Vagina (tissue), 2 donors: Measurements from ENCODE around the gene ZNF605. TPM values are rescaled to one million over a fixed set of nuclear protein-coding genes. Genes with fewer than 3 reads are reported as not detected.
A peak's percentile ranks its signal among the peaks of the same experiment; 100 is the strongest.
"Not testable (repeated sequence)": the region's sequence is repeated elsewhere in the genome, so short reads cannot be mapped to it uniquely, and the experiment has no call there.

ENCODE experiments used
- DNase-seq, 2 donors: peaks; one replicate each; pipeline ENCODE4 v3.0.0-alpha.2; 2017; ENCODE audit errors: extremely low spot score in 2 of 2
- H3K27ac ChIP-seq: fragments of 200-600 bp; sonication (generic); one replicate; pipeline ENCODE4 v1.5.1; 2019
- H3K27me3 ChIP-seq: fragments of 200-600 bp; sonication (generic); one replicate; pipeline ENCODE4 v1.5.1; 2019
- H3K36me3 ChIP-seq, 2 donors: fragments of 200-600 bp; sonication (generic); one replicate each; pipeline ENCODE4 v1.5.1; 2017 to 2019
- H3K4me1 ChIP-seq: fragments of 200-600 bp; sonication (generic); one replicate; pipeline ENCODE4 v1.5.1; 2019
- H3K4me3 ChIP-seq, 2 donors: fragments of 200-600 bp; sonication (generic); 1 replicate in 1 of 2; 2 replicates in 1 of 2; pipeline ENCODE4 v1.5.1; 2016 to 2019
- H3K9me3 ChIP-seq: fragments of 200-600 bp; sonication (generic); one replicate; pipeline ENCODE4 v1.5.1; 2019
- POLR2A ChIP-seq, 2 donors: fragments of 450-650 bp; IDR thresholded peaks; one replicate each; pipeline ENCODE4 v1.6.1; 2017; ENCODE audit warnings: antibody characterized with exemption in 2 of 2, mild to moderate bottlenecking in 2 of 2, moderate library complexity in 2 of 2
- POLR2AphosphoS5 ChIP-seq, 2 donors: sonication (generic); formaldehyde crosslinking; IDR thresholded peaks; one replicate each; pipeline ENCODE4 v1.9.0; 2017; ENCODE audit warnings: antibody characterized with exemption in 2 of 2, mild to moderate bottlenecking in 2 of 2, low read depth in 1 of 2; ENCODE audit not compliant: insufficient read depth in 1 of 2
- intact Hi-C: fragments of 100-400 bp; cut with DNase I; formaldehyde crosslinking; loops from one replicate; pipeline ENCODE4 v1.15.1; 2023
- total RNA-seq: library from RNA; depleted of rRNA; stranded (reverse); fragments of >200 nt; gene quantifications from one replicate; pipeline ENCODE4 v1.2.3, GENCODE V29; 2016
- TF ChIP-seq, protein P1 (sequence below), 3 experiments: fragments of 450-650 bp in 2 of 3; fragments of 200-600 bp in 1 of 3; sonication (generic) in 1 of 3; IDR thresholded peaks; one replicate each; pipeline ENCODE4 v1.5.1; 2017 to 2019; ENCODE audit warnings: antibody characterized with exemption in 3 of 3, mild to moderate bottlenecking in 2 of 3, moderate library complexity in 2 of 3

ZNF605 gene
- total RNA-seq, 1 donor from 2014 or later, result 10.1 TPM

DNA sequence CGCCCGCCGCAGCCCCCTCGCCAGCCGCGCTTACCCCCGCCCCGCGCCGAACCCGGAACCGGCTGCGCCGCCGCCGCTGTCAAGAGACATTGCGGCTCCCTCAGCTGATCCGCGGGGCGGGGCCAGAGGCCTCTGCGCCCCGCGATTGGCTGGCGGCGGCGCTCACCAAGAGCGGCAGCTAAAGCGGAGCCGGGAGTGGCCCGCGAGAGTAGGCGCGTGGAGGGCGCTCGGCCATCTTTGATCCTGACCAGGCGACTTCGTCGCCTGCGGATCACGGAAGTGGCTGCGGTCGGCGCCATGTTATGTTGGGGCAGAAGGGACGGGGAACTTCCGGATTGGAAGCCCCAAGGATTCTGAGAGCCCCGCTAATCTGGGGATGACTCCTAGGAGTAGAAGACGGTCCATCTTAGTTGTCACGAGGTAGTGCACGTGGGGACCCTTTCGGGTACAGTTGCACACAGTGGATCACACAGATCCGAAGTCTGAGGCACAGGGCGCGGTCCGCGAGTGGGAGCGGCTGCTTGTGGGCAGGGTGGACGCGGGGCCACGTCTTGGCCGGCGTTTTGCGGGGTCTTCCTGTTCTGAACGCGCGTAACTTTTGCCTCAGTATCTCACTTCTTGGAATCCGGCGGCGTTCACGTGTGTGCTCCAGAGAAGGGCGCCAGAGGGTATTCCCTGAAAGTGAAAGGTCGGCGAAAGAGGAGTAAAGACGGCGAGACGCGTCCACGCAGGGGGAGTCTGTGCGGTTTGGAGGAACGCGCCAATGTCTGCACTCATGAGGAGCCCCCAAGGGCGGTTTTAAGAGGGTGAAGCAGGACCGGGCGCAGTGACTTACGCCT, 68.4 kb downstream of the ZNF605 start, which contains the start of gene CHFR:
Gene CHFR, minus strand, starts transcription at position 93 of the 839 bp plus-strand sequence. CDS start 277 bp downstream, outside the sequence.
- H3K4me3 ChIP-seq, result peak within 1 kb of the TSS; percentile 83 to 90
- no peaks in the 10 kb centered on the region for H3K9me3 ChIP-seq
- H3K4me1 ChIP-seq, result peaks cover 17% of the 10 kb centered on the region
- H3K27me3 ChIP-seq, result no peaks in the 10 kb centered on the region
- intact Hi-C loops, result no loop called here
- DNase-seq, result peak in 1 of 2 donors; percentile 96
- H3K36me3 ChIP-seq, result peaks cover 0 to 4% of the 10 kb centered on the region in 2 donors
- peak; percentile 89 to 92 for TF ChIP-seq POLR2AphosphoS5 (IDR thresholded peaks at IDR 0.05; ENCODE audit: insufficient read depth in 1 of 2, low read depth in 1 of 2)
- TF ChIP-seq POLR2A (IDR thresholded peaks at IDR 0.05), result no peak
- peak within 1 kb of the TSS; percentile 90 for H3K27ac ChIP-seq

DNA sequence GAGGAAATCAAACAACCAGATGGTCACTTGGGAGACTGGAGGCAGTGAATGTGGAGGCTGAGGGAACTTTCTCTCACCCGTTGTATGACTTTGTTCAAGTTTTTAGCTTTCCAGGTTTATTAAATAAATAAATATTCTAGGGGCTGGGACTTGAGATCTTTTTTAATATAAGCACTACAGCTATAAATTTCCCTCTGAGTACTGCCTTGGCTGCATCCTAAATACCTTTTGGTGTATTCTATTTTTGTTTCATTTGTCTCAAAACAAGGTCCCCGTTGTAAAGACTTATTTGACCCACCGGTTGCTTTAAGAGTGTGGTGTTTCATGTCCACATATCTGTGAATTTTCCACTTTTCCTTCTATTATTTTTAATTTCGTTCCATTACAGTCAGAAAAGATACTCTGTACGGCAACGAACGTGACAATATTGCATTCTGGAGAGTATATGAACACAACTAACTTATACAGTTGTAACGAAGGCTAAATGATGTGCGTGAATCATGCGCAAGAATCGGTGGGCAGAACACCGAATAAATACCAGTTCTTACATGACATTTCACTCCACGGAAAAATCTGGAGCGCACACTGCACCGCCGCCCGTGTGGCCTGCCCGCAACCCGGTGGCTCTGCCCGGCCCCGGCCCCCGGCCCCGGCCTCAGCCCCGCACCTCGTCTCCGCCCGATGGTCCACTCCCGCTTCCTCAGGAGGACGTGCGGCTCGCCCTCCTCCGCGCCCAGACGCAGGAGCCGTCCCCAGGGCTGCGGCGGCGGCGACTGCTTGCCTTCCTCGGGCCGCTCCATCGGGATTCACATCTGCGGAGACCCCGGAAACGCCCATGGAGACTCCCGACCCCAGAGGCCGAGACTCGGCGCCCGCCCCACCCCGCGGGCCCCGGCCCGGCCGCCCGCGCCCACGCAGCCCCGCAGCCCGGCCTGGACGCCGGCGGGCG, 69.3 kb downstream of the ZNF605 start:
- Histone ChIP-seq H3K27me3 (no peaks in the 10 kb centered on the region), H3K4me1 (peaks cover 17% of the 10 kb centered on the region), H3K4me3 (peak overlapping the region; percentile 83 to 90), H3K9me3 (no peaks in the 10 kb centered on the region), H3K36me3 (peaks cover 0 to 8% of the 10 kb centered on the region in 2 donors), H3K27ac (no peak overlapping the region)
- no peak for TF ChIP-seq POLR2A (IDR thresholded peaks at IDR 0.05)
- TF ChIP-seq, protein P1, sequence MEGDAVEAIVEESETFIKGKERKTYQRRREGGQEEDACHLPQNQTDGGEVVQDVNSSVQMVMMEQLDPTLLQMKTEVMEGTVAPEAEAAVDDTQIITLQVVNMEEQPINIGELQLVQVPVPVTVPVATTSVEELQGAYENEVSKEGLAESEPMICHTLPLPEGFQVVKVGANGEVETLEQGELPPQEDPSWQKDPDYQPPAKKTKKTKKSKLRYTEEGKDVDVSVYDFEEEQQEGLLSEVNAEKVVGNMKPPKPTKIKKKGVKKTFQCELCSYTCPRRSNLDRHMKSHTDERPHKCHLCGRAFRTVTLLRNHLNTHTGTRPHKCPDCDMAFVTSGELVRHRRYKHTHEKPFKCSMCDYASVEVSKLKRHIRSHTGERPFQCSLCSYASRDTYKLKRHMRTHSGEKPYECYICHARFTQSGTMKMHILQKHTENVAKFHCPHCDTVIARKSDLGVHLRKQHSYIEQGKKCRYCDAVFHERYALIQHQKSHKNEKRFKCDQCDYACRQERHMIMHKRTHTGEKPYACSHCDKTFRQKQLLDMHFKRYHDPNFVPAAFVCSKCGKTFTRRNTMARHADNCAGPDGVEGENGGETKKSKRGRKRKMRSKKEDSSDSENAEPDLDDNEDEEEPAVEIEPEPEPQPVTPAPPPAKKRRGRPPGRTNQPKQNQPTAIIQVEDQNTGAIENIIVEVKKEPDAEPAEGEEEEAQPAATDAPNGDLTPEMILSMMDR (IDR thresholded peaks at IDR 0.05), result no peak
- TF ChIP-seq POLR2AphosphoS5 (IDR thresholded peaks at IDR 0.05; ENCODE audit: insufficient read depth in 1 of 2, low read depth in 1 of 2), result no peak
- intact Hi-C loops, result no loop called here
- DNase-seq, result no peak

DNA sequence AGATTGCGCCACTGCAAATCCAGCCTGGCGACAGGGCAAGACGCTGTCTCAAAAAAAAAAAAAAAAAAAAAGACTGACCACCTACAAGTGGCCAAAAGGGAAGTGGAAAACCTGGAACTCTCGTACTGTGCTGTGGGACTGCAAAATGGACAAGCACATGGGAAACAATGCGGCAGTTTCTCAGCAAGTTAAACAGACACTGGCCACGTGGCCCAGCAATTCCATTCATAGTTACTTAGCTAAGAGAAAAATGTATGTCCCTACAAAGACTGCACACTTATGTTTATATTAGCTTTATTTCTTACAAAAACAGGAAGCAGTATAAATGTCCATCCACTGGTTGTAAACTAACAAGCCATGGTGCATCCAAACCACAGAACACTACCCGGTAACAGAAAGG, 74.3 kb downstream of the ZNF605 start:
- no peak overlapping the region for H3K27ac ChIP-seq
- TF ChIP-seq POLR2A (IDR thresholded peaks at IDR 0.05) (no peak), POLR2AphosphoS5 (IDR thresholded peaks at IDR 0.05; ENCODE audit: insufficient read depth in 1 of 2, low read depth in 1 of 2) (no peak)
- TF ChIP-seq, protein P1 (IDR thresholded peaks at IDR 0.05), result no peak
- DNase-seq, result no peak
- intact Hi-C loops, result no loop called here
- no peak overlapping the region for H3K4me3 ChIP-seq
- H3K36me3 ChIP-seq, result peaks cover 0 to 15% of the 10 kb centered on the region in 2 donors
- peaks cover 8% of the 10 kb centered on the region for H3K4me1 ChIP-seq
- H3K27me3 ChIP-seq, result no peaks in the 10 kb centered on the region
- H3K9me3 ChIP-seq, result no peaks in the 10 kb centered on the region

DNA sequence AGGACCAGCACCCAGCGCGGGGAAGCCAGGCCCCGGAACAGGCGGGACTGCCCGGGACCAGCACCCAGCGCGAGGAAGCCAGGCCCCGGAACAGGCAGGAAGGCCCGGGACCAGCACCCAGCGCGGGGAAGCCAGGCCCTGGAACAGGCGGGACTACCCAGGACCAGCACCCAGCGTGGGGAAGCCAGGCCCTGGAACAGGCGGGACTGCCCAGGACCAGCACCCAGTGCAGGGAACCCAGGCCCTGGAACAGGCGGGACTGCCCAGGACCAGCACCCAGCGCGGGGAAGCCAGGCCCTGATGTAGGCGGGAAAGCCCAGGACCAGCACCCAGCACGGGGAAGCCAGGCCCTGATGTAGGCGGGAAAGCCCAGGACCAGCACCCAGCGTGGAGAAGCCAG, 81.5 kb downstream of the ZNF605 start:
- H3K9me3 ChIP-seq, DNase-seq, H3K27me3 ChIP-seq, H3K4me1 ChIP-seq, intact Hi-C loops, H3K27ac ChIP-seq, H3K4me3 ChIP-seq: not testable (repeated sequence)
- peaks cover 0 to 66% of the 10 kb centered on the region in 2 donors for H3K36me3 ChIP-seq

DNA sequence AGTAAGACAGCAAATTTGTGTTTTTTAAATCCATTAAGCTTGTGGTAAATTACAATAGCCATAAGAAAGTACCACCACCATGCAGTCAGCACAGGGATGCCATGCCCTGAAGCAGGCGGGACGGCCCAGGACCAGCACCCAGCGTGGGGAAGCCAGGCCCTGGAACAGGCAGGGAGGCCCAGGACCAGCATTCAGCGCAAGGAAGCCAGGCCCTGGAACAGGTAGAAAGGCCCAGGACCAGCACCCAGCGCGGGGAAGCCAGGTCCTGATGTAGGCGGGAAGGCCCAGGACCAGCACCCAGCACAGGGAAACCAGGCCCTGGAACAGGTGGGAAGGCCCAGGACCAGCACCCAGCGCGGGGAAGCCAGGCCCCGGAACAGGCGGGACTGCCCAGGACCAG, 81.9 kb downstream of the ZNF605 start:
- TF ChIP-seq POLR2A (IDR thresholded peaks at IDR 0.05) (no peak), POLR2AphosphoS5 (IDR thresholded peaks at IDR 0.05; ENCODE audit: insufficient read depth in 1 of 2, low read depth in 1 of 2) (no peak)
- TF ChIP-seq, protein P1 (IDR thresholded peaks at IDR 0.05), result no peak
- Histone ChIP-seq H3K4me1 (no peaks in the 10 kb centered on the region), H3K9me3 (no peaks in the 10 kb centered on the region), H3K27me3 (no peaks in the 10 kb centered on the region), H3K36me3 (peaks cover 0 to 70% of the 10 kb centered on the region in 2 donors), H3K4me3 (no peak overlapping the region), H3K27ac (no peak overlapping the region)
- intact Hi-C loops, result no loop called here
- no peak for DNase-seq
